ENCODE data around the gene NDUFAF4.

Gene NDUFAF4

GRCh38 chr6:96861588-96861987 lies 36.1 kb downstream of the NDUFAF4 start:
- TF ChIP-seq, protein P1, sequence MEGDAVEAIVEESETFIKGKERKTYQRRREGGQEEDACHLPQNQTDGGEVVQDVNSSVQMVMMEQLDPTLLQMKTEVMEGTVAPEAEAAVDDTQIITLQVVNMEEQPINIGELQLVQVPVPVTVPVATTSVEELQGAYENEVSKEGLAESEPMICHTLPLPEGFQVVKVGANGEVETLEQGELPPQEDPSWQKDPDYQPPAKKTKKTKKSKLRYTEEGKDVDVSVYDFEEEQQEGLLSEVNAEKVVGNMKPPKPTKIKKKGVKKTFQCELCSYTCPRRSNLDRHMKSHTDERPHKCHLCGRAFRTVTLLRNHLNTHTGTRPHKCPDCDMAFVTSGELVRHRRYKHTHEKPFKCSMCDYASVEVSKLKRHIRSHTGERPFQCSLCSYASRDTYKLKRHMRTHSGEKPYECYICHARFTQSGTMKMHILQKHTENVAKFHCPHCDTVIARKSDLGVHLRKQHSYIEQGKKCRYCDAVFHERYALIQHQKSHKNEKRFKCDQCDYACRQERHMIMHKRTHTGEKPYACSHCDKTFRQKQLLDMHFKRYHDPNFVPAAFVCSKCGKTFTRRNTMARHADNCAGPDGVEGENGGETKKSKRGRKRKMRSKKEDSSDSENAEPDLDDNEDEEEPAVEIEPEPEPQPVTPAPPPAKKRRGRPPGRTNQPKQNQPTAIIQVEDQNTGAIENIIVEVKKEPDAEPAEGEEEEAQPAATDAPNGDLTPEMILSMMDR (IDR thresholded peaks at IDR 0.05; ENCODE audit: insufficient read depth, low read depth, low read length, missing control alignments), result no peak

GRCh38 chr6:96856856-96857255 lies 40.8 kb downstream of the NDUFAF4 start:
- TF ChIP-seq, protein P1 (IDR thresholded peaks at IDR 0.05; ENCODE audit: insufficient read depth, low read depth, low read length, missing control alignments), result no peak
- no peak overlapping the region for H3K4me3 ChIP-seq (ENCODE audit: low read length)
- no peak for DNase-seq (ENCODE audit: low read depth)

More at GRCh38 chr6:96861588-96861987, 36.1 kb downstream of the NDUFAF4 start:
- no peak overlapping the region for H3K4me3 ChIP-seq (ENCODE audit: low read length)
- no peak for DNase-seq (ENCODE audit: low read depth)

DNA sequence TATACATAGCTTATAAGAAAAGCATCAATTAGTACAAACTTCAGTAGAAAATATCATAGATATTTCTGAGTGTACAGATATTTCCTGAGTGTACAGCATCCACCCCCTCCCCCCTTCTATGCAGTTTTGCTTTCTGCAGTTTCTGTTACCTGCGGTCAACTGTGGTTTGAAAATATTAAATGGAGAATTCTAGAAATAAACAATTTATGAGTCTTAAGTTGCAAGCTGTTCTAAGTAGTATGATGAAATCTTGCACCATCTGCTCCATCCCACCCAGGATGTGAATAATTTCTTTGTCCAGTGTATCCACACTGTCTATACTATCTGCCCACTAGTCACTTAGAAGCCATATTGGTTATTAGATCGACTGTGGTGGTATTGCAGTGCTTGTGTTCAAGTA lies 44.6 kb downstream of the NDUFAF4 start:
- DNase-seq (ENCODE audit: low read depth), result no peak
- no peak overlapping the region for H3K4me3 ChIP-seq (ENCODE audit: low read length)
- TF ChIP-seq, protein P1 (IDR thresholded peaks at IDR 0.05; ENCODE audit: insufficient read depth, low read depth, low read length, missing control alignments), result no peak

DNA sequence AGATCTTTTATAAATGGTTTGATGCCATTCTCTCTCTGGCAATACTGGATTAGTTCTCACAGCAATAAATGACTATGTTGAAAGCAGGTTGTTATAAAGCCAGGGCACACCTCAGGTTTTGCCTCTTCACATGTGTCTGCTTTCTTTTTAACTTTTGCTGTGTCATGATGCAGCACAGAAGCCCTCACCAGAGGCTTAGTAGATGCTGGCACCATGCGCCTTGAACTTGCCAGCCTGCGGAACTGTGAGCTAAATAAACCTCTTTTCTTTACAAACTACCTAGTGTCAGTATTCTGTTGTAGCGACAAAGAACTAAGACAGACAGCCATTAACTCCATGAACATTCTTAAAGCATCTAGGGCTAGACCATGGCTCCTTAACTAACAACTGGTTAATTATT lies 45.1 kb downstream of the NDUFAF4 start:
- H3K4me3 ChIP-seq (ENCODE audit: low read length), result no peak overlapping the region
- TF ChIP-seq, protein P1 (IDR thresholded peaks at IDR 0.05; ENCODE audit: insufficient read depth, low read depth, low read length, missing control alignments), result no peak
- no peak for DNase-seq (ENCODE audit: low read depth)

GRCh38 chr6:96851858-96852257 lies 45.8 kb downstream of the NDUFAF4 start:
- no peak overlapping the region for H3K4me3 ChIP-seq (ENCODE audit: low read length)
- TF ChIP-seq, protein P1 (IDR thresholded peaks at IDR 0.05; ENCODE audit: insufficient read depth, low read depth, low read length, missing control alignments), result no peak
- DNase-seq (ENCODE audit: low read depth), result no peak

GRCh38 chr6:96849615-96850014 lies 48.1 kb downstream of the NDUFAF4 start:
- TF ChIP-seq, protein P1 (IDR thresholded peaks at IDR 0.05; ENCODE audit: insufficient read depth, low read depth, low read length, missing control alignments), result no peak
- DNase-seq (ENCODE audit: low read depth), result no peak
- H3K4me3 ChIP-seq (ENCODE audit: low read length), result no peak overlapping the region

- H3K4me3 ChIP-seq (ENCODE audit: low read length), result no peak overlapping the region
- no peak for DNase-seq (ENCODE audit: low read depth)
- TF ChIP-seq, protein P1 (IDR thresholded peaks at IDR 0.05; ENCODE audit: insufficient read depth, low read depth, low read length, missing control alignments), result no peak
These were observed 53.2 kb downstream of the NDUFAF4 start for GRCh38 chr6:96844530-96844929.

Measured in epithelial cell of esophagus (primary cell).